ENCODE data around the gene CACNA2D2.

- TF ChIP-seq CTCF (IDR thresholded peaks at IDR 0.05; ENCODE audit: insufficient read depth, low read depth, low read length) (no peak), EZH2 (IDR thresholded peaks at IDR 0.05; ENCODE audit: insufficient read depth, low read length) (no peak)
These were observed 189.1 kb downstream of the CACNA2D2 start for GRCh38 chr3:50314342-50314741.
